ENCODE measurements around the gene STXBP1.

Gene STXBP1

GRCh38 chr9:127714951-127715469, 102.9 kb downstream of the STXBP1 start:
- peak; percentile 33 for DNase-seq (ENCODE audit: low spot score)

GRCh38 chr9:127715470-127716337, 103.6 kb downstream of the STXBP1 start, which contains the start of the genes PTRH1 and TTC16:
PTRH1 (minus strand) TSS chr9:127715663; CDS start chr9:127715639, 24 bp downstream.
TTC16 (plus strand) TSS chr9:127716079; CDS start chr9:127716146, 67 bp downstream.
- peak; percentile 99 for DNase-seq (ENCODE audit: low spot score)

- no peak for DNase-seq (ENCODE audit: low spot score)
These were observed 104.3 kb downstream of the STXBP1 start for GRCh38 chr9:127716412-127716811.

GRCh38 chr9:127717766-127718165, 105.7 kb downstream of the STXBP1 start:
- DNase-seq (ENCODE audit: low spot score): no peak

- no peak for DNase-seq (ENCODE audit: low spot score)
These were observed 108.2 kb downstream of the STXBP1 start for GRCh38 chr9:127720031-127720864.

GRCh38 chr9:127720865-127721227, 108.8 kb downstream of the STXBP1 start:
- DNase-seq (ENCODE audit: low spot score): no peak

- no peak for DNase-seq (ENCODE audit: low spot score)
These were observed 109.3 kb downstream of the STXBP1 start for GRCh38 chr9:127721391-127721821.

GRCh38 chr9:127722055-127722745, 110.1 kb downstream of the STXBP1 start:
- no peak for DNase-seq (ENCODE audit: low spot score)

GRCh38 chr9:127723013-127723412, 110.9 kb downstream of the STXBP1 start:
- DNase-seq (ENCODE audit: low spot score): no peak

- DNase-seq (ENCODE audit: low spot score): no peak
These were observed 111.4 kb downstream of the STXBP1 start for GRCh38 chr9:127723444-127723843.

- DNase-seq (ENCODE audit: low spot score): no peak
These were observed 111.9 kb downstream of the STXBP1 start for GRCh38 chr9:127724012-127724411.

GRCh38 chr9:127726871-127727270, 114.8 kb downstream of the STXBP1 start:
- DNase-seq (ENCODE audit: low spot score): no peak

- DNase-seq (ENCODE audit: low spot score): no peak
These were observed 116.7 kb downstream of the STXBP1 start for GRCh38 chr9:127728808-127729207.

- no peak for DNase-seq (ENCODE audit: low spot score)
These were observed 117.6 kb downstream of the STXBP1 start for GRCh38 chr9:127729522-127730256.

GRCh38 chr9:127730262-127730661, 118.2 kb downstream of the STXBP1 start:
- no peak for DNase-seq (ENCODE audit: low spot score)

GRCh38 chr9:127730799-127731410, 118.8 kb downstream of the STXBP1 start:
- no peak for DNase-seq (ENCODE audit: low spot score)

GRCh38 chr9:127731938-127732337, 119.9 kb downstream of the STXBP1 start:
- DNase-seq (ENCODE audit: low spot score): no peak

GRCh38 chr9:127732444-127732843, 120.4 kb downstream of the STXBP1 start:
- no peak for DNase-seq (ENCODE audit: low spot score)

GRCh38 chr9:127733614-127734013, 121.5 kb downstream of the STXBP1 start:
- no peak for DNase-seq (ENCODE audit: low spot score)

GRCh38 chr9:127734247-127734746, 122.2 kb downstream of the STXBP1 start:
- DNase-seq (ENCODE audit: low spot score): no peak
